Natural killer cell treated with Interleukin-12 subunit alpha and Interleukin-12 subunit beta and Interleukin-15 and Interleukin-18, amount 100 ng/mL, for 72 hours (primary cell): ENCODE data around the gene UVRAG. TPM values are rescaled to one million over a fixed set of nuclear protein-coding genes. Genes with fewer than 3 reads are reported as not detected.
A peak's percentile ranks its signal among the peaks of the same experiment; 100 is the strongest.

Experiments used
- ATAC-seq, 2 donors: fragments of 150-1000 bp; cut with Tn5 transposase in 1 of 2; sonication (Bioruptor Pico), chemical (Tn5 transposase) in 1 of 2; 2 replicates each; pipeline ENCODE4 v1.10.0; 2021
- DNase-seq: peaks from one replicate; pipeline ENCODE4 v3.0.0; 2022; ENCODE audit warnings: low spot score
- H3K27ac Mint-ChIP-seq, 2 donors: 1 replicate in 1 of 2; 2 replicates in 1 of 2; pipeline ENCODE4 v1.8.0; 2022; ENCODE audit warnings: mixed read lengths in 2 of 2, mild to moderate bottlenecking in 1 of 2, moderate library complexity in 1 of 2
- H3K27me3 Mint-ChIP-seq, 2 donors: 1 replicate in 1 of 2; 2 replicates in 1 of 2; pipeline ENCODE4 v1.8.0; 2022; ENCODE audit warnings: mixed read lengths in 2 of 2
- H3K36me3 Mint-ChIP-seq: one replicate; pipeline ENCODE4 v1.8.0; 2022; ENCODE audit warnings: mixed read lengths
- H3K4me1 Mint-ChIP-seq, 2 donors: 1 replicate in 1 of 2; 2 replicates in 1 of 2; pipeline ENCODE4 v1.8.0; 2022; ENCODE audit warnings: low read depth in 2 of 2, mixed read lengths in 2 of 2, mild to moderate bottlenecking in 1 of 2
- H3K4me3 Mint-ChIP-seq: one replicate; pipeline ENCODE4 v1.8.0; 2022; ENCODE audit warnings: mixed read lengths
- H3K9me3 Mint-ChIP-seq: 2 replicates; pipeline ENCODE4 v1.8.0; 2022; ENCODE audit warnings: mixed read lengths
- total RNA-seq, 2 donors: library from RNA; stranded (reverse); gene quantifications; one replicate each; pipeline ENCODE4 v1.2.3, GENCODE V29; 2022

UVRAG gene
- total RNA-seq, 2 donors from 2014 or later, result 16.6 to 29.9 TPM

GRCh38 chr11:75981546-75981945 is 166.5 kb downstream of the UVRAG start:
- H3K27me3 Mint-ChIP-seq, result no peaks in the 10 kb centered on the region
- H3K4me3 Mint-ChIP-seq, result no peak overlapping the region
- DNase-seq, result no peak
- H3K27ac Mint-ChIP-seq, result no peak overlapping the region
- peaks cover 15% of the 10 kb centered on the region for H3K36me3 Mint-ChIP-seq
- H3K4me1 Mint-ChIP-seq, result peaks cover 18 to 27% of the 10 kb centered on the region in 2 donors
- ATAC-seq, result no peak
- no peaks in the 10 kb centered on the region for H3K9me3 Mint-ChIP-seq

GRCh38 chr11:75982309-75982708 is 167.3 kb downstream of the UVRAG start:
- no peak for DNase-seq

GRCh38 chr11:75986966-75987365 is 172.0 kb downstream of the UVRAG start:
- Mint-ChIP-seq H3K4me1 (peaks cover 9 to 13% of the 10 kb centered on the region in 2 donors), H3K27ac (no peak overlapping the region), H3K27me3 (no peaks in the 10 kb centered on the region), H3K9me3 (no peaks in the 10 kb centered on the region), H3K4me3 (no peak overlapping the region), H3K36me3 (peaks cover 10% of the 10 kb centered on the region)
- no peak for DNase-seq
- ATAC-seq, result no peak

More at GRCh38 chr11:75982309-75982708, 167.3 kb downstream of the UVRAG start:
- H3K4me1 Mint-ChIP-seq, result peaks cover 11 to 19% of the 10 kb centered on the region in 2 donors
- ATAC-seq, result no peak
- no peaks in the 10 kb centered on the region for H3K9me3 Mint-ChIP-seq
- H3K36me3 Mint-ChIP-seq, result peaks cover 15% of the 10 kb centered on the region
- H3K27ac Mint-ChIP-seq, result no peak overlapping the region
- H3K4me3 Mint-ChIP-seq, result no peak overlapping the region
- H3K27me3 Mint-ChIP-seq, result no peaks in the 10 kb centered on the region

GRCh38 chr11:75993126-75993525 is 178.1 kb downstream of the UVRAG start:
- H3K27ac Mint-ChIP-seq, result no peak overlapping the region
- DNase-seq (no peak), ATAC-seq (no peak)
- no peaks in the 10 kb centered on the region for H3K9me3 Mint-ChIP-seq
- H3K36me3 Mint-ChIP-seq, result no peaks in the 10 kb centered on the region
- no peaks in the 10 kb centered on the region for H3K27me3 Mint-ChIP-seq
- H3K4me1 Mint-ChIP-seq, result peaks cover 9 to 12% of the 10 kb centered on the region in 2 donors
- H3K4me3 Mint-ChIP-seq, result no peak overlapping the region

- Mint-ChIP-seq H3K27ac (no peak overlapping the region), H3K4me3 (no peak overlapping the region), H3K27me3 (no peaks in the 10 kb centered on the region), H3K36me3 (no peaks in the 10 kb centered on the region), H3K9me3 (no peaks in the 10 kb centered on the region), H3K4me1 (peaks cover 8 to 11% of the 10 kb centered on the region in 2 donors)
- DNase-seq (no peak), ATAC-seq (no peak)
These were observed 179.6 kb downstream of the UVRAG start for GRCh38 chr11:75994616-75995015.

GRCh38 chr11:75996523-75997442 is 181.8 kb downstream of the UVRAG start:
- H3K9me3 Mint-ChIP-seq, result no peaks in the 10 kb centered on the region

GRCh38 chr11:76004400-76004799 is 189.4 kb downstream of the UVRAG start:
- Mint-ChIP-seq H3K36me3 (peaks cover 10% of the 10 kb centered on the region), H3K4me1 (no peaks in the 10 kb centered on the region), H3K9me3 (no peaks in the 10 kb centered on the region), H3K27me3 (no peaks in the 10 kb centered on the region), H3K27ac (no peak overlapping the region), H3K4me3 (no peak overlapping the region)
- DNase-seq, result no peak
- no peak for ATAC-seq

More at GRCh38 chr11:75996523-75997442, 181.8 kb downstream of the UVRAG start:
- Mint-ChIP-seq H3K36me3 (peaks cover 5% of the 10 kb centered on the region), H3K4me3 (no peak overlapping the region), H3K4me1 (peaks cover 0 to 4% of the 10 kb centered on the region in 2 donors), H3K27me3 (no peaks in the 10 kb centered on the region), H3K27ac (no peak overlapping the region)
- DNase-seq (no peak), ATAC-seq (no peak)

- no peaks in the 10 kb centered on the region for H3K4me1 Mint-ChIP-seq
- DNase-seq, result no peak
- no peak for ATAC-seq
These were observed 190.7 kb downstream of the UVRAG start for GRCh38 chr11:76005756-76006155.

GRCh38 chr11:76007166-76007565 is 192.2 kb downstream of the UVRAG start:
- Mint-ChIP-seq H3K4me3 (no peak overlapping the region), H3K27me3 (no peaks in the 10 kb centered on the region), H3K36me3 (peaks cover 10% of the 10 kb centered on the region), H3K9me3 (no peaks in the 10 kb centered on the region), H3K4me1 (peaks cover 0 to 4% of the 10 kb centered on the region in 2 donors), H3K27ac (no peak overlapping the region)
- no peak for DNase-seq
- no peak for ATAC-seq

More at GRCh38 chr11:76005756-76006155, 190.7 kb downstream of the UVRAG start:
- H3K9me3 Mint-ChIP-seq, result no peaks in the 10 kb centered on the region
- no peak overlapping the region for H3K4me3 Mint-ChIP-seq
- H3K36me3 Mint-ChIP-seq, result peaks cover 15% of the 10 kb centered on the region
- H3K27ac Mint-ChIP-seq, result no peak overlapping the region
- H3K27me3 Mint-ChIP-seq, result no peaks in the 10 kb centered on the region

GRCh38 chr11:76008474-76008873 is 193.5 kb downstream of the UVRAG start:
- Mint-ChIP-seq H3K4me1 (peaks cover 0 to 8% of the 10 kb centered on the region in 2 donors), H3K27ac (no peak overlapping the region), H3K4me3 (no peak overlapping the region), H3K36me3 (peaks cover 10% of the 10 kb centered on the region), H3K27me3 (no peaks in the 10 kb centered on the region), H3K9me3 (no peaks in the 10 kb centered on the region)
- DNase-seq, result no peak
- no peak for ATAC-seq

- Mint-ChIP-seq H3K27ac (peak overlapping the region in 1 of 2 donors; percentile 13), H3K9me3 (no peaks in the 10 kb centered on the region), H3K4me3 (no peak overlapping the region), H3K36me3 (peaks cover 5% of the 10 kb centered on the region), H3K4me1 (peaks cover 0 to 8% of the 10 kb centered on the region in 2 donors), H3K27me3 (no peaks in the 10 kb centered on the region)
- ATAC-seq (no peak), DNase-seq (no peak)
These were observed 195.0 kb downstream of the UVRAG start for GRCh38 chr11:76010051-76010450.

GRCh38 chr11:76013526-76013925 is 198.5 kb downstream of the UVRAG start:
- ATAC-seq (no peak), DNase-seq (no peak)
- no peak overlapping the region for H3K4me3 Mint-ChIP-seq
- no peaks in the 10 kb centered on the region for H3K9me3 Mint-ChIP-seq
- H3K36me3 Mint-ChIP-seq, result peaks cover 17% of the 10 kb centered on the region
- H3K4me1 Mint-ChIP-seq, result peaks cover 4 to 8% of the 10 kb centered on the region in 2 donors
- H3K27ac Mint-ChIP-seq, result no peak overlapping the region
- no peaks in the 10 kb centered on the region for H3K27me3 Mint-ChIP-seq

GRCh38 chr11:76023236-76024068 is 208.4 kb downstream of the UVRAG start:
- peaks cover 10% of the 10 kb centered on the region for H3K36me3 Mint-ChIP-seq
- no peaks in the 10 kb centered on the region for H3K9me3 Mint-ChIP-seq
- ATAC-seq (no peak), DNase-seq (no peak)
- H3K4me3 Mint-ChIP-seq, result no peak overlapping the region
- no peaks in the 10 kb centered on the region for H3K27me3 Mint-ChIP-seq
- no peak overlapping the region for H3K27ac Mint-ChIP-seq
- peaks cover 9 to 13% of the 10 kb centered on the region in 2 donors for H3K4me1 Mint-ChIP-seq

- H3K4me1 Mint-ChIP-seq, result peaks cover 9 to 14% of the 10 kb centered on the region in 2 donors
- H3K27ac Mint-ChIP-seq, result no peak overlapping the region
- no peak for DNase-seq
- no peak overlapping the region for H3K4me3 Mint-ChIP-seq
- no peaks in the 10 kb centered on the region for H3K36me3 Mint-ChIP-seq
- no peaks in the 10 kb centered on the region for H3K27me3 Mint-ChIP-seq
- H3K9me3 Mint-ChIP-seq, result no peaks in the 10 kb centered on the region
- ATAC-seq, result no peak
These were observed 210.1 kb downstream of the UVRAG start for GRCh38 chr11:76025068-76025467.
